Kidney (tissue), 14 donors: ENCODE results near the gene DCXR. TPM values are rescaled to one million over a fixed set of nuclear protein-coding genes. Genes with fewer than 3 reads are reported as not detected.

Experiments used
- DNase-seq, 5 donors: peaks; one replicate each; pipeline ENCODE4 v3.0.0-alpha.2; 2013 to 2020
- FAIRE-seq: peaks from 2 replicates; lab custom pipeline; 2012; peaks lifted over from hg19 to GRCh38; lab: Jason Lieb, UNC
- H3K27ac ChIP-seq, 2 donors: one replicate each; pipeline ENCODE4 v1.7.0; 2013; ENCODE audit warnings: low read depth in 2 of 2, low read length in 2 of 2, inconsistent platforms in 1 of 2
- H3K27me3 ChIP-seq: one replicate; pipeline ENCODE4 v1.7.1; 2013; ENCODE audit warnings: low read length, inconsistent platforms; ENCODE audit not compliant: control insufficient read depth, insufficient read depth
- H3K36me3 ChIP-seq, 3 donors: one replicate each; pipeline versions ENCODE4 v1.7.0 to v1.7.1; 2013; ENCODE audit warnings: low read length in 3 of 3, control low read depth in 1 of 3, inconsistent platforms in 1 of 3; ENCODE audit not compliant: insufficient read depth in 3 of 3, control insufficient read depth in 2 of 3
- H3K4me1 ChIP-seq, 3 donors: one replicate each; pipeline versions ENCODE4 v1.7.0 to v1.7.1; 2013; ENCODE audit warnings: low read length in 3 of 3, inconsistent platforms in 1 of 3, low read depth in 1 of 3; ENCODE audit not compliant: control insufficient read depth in 2 of 3, insufficient read depth in 2 of 3
- H3K4me3 ChIP-seq, 3 donors: one replicate each; pipeline versions ENCODE4 v1.7.0 to v1.8.1; 2013; ENCODE audit warnings: low read length in 3 of 3, control low read depth in 1 of 3, inconsistent platforms in 1 of 3
- H3K9ac ChIP-seq, 3 donors: one replicate each; pipeline versions ENCODE4 v1.7.0 to v1.7.1; 2013; ENCODE audit warnings: low read length in 3 of 3, control low read depth in 1 of 3, inconsistent platforms in 1 of 3
- H3K9me3 ChIP-seq, 3 donors: one replicate each; pipeline versions ENCODE4 v1.7.0 to v1.7.1; 2013; ENCODE audit warnings: low read length in 3 of 3, control low read depth in 1 of 3, inconsistent platforms in 1 of 3; ENCODE audit not compliant: control insufficient read depth in 2 of 3, insufficient read depth in 1 of 3
- intact Hi-C: fragments of 100-400 bp; cut with DNase I; formaldehyde crosslinking; loops from one replicate; pipeline ENCODE4 v1.11.1; 2022
- polyA plus RNA-seq: library from polyadenylated mRNA; stranded (reverse); fragments of 350-450 nt; fragmentation: Illumina TruSeq; extraction: RNeasy Lipid Tissue Mini Kit (QIAGEN cat#74804); gene quantifications from one replicate; pipeline ENCODE4 v1.2.3, GENCODE V29; 2014; ENCODE audit warnings: low read depth, low replicate concordance; ENCODE audit not compliant: insufficient read depth
- total RNA-seq: library from RNA; stranded (reverse); fragmentation: NEBNext Ultra II Directional; extraction: Animal tissue kit (Norgen Biotek cat#: 25700); gene quantifications from one replicate; pipeline ENCODE4 v1.2.1, GENCODE V29; 2021
- TF ChIP-seq, protein P1 (sequence below): IDR thresholded peaks from 3 replicates; pipeline ENCODE4 v1.5.1; 2012; ENCODE audit warnings: mild to moderate bottlenecking, moderate library complexity, borderline replicate concordance; ENCODE audit not compliant: insufficient read depth; ENCODE audit errors: extremely low read depth
- donor health status: control.
- donor health status: control.
- donor health status: control.
- donor health status: control.
- donor health status: control.
- donor health status: DM: yes; HTN: yes; CAD: no.
- donor health status: Normal renal cell carcinoma (clear cell type).

The DCXR gene
- total and polyA plus RNA-seq, 2 donors from 2014 or later, result 102 to 551 TPM

- Histone ChIP-seq H3K27me3 (no peaks in the 10 kb centered on the region), H3K9ac (no peak overlapping the region), H3K27ac (no peak overlapping the region), H3K4me3 (no peak overlapping the region), H3K9me3 (no peaks in the 10 kb centered on the region), H3K4me1 (no peaks in the 10 kb centered on the region), H3K36me3 (peaks cover 0 to 8% (median 2%) of the 10 kb centered on the region in 3 donors)
- TF ChIP-seq, protein P1, sequence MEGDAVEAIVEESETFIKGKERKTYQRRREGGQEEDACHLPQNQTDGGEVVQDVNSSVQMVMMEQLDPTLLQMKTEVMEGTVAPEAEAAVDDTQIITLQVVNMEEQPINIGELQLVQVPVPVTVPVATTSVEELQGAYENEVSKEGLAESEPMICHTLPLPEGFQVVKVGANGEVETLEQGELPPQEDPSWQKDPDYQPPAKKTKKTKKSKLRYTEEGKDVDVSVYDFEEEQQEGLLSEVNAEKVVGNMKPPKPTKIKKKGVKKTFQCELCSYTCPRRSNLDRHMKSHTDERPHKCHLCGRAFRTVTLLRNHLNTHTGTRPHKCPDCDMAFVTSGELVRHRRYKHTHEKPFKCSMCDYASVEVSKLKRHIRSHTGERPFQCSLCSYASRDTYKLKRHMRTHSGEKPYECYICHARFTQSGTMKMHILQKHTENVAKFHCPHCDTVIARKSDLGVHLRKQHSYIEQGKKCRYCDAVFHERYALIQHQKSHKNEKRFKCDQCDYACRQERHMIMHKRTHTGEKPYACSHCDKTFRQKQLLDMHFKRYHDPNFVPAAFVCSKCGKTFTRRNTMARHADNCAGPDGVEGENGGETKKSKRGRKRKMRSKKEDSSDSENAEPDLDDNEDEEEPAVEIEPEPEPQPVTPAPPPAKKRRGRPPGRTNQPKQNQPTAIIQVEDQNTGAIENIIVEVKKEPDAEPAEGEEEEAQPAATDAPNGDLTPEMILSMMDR, result no peak
- intact Hi-C loops, result no loop called here
- no peak for DNase-seq
- no peak for FAIRE-seq
Measured at GRCh38 chr17:82078433-82078832, 40.9 kb upstream of the DCXR start.

- no peak for DNase-seq
- intact Hi-C loops, result no loop called here
- no peak overlapping the region for H3K4me3 ChIP-seq
- no peak overlapping the region for H3K9ac ChIP-seq
- H3K4me1 ChIP-seq, result no peaks in the 10 kb centered on the region
- no peaks in the 10 kb centered on the region for H3K9me3 ChIP-seq
- H3K36me3 ChIP-seq, result peaks cover 0 to 2% (median 2%) of the 10 kb centered on the region in 3 donors
- no peak overlapping the region for H3K27ac ChIP-seq
- TF ChIP-seq, protein P1, result no peak
- H3K27me3 ChIP-seq, result no peaks in the 10 kb centered on the region
- FAIRE-seq, result no peak
Measured at GRCh38 chr17:82077617-82078358, 40.3 kb upstream of the DCXR start.

- Histone ChIP-seq H3K36me3 (peaks cover 0 to 2% (median 0%) of the 10 kb centered on the region in 3 donors), H3K9me3 (no peaks in the 10 kb centered on the region), H3K27ac (no peak overlapping the region), H3K4me1 (no peaks in the 10 kb centered on the region), H3K9ac (no peak overlapping the region), H3K4me3 (no peak overlapping the region), H3K27me3 (no peaks in the 10 kb centered on the region)
- TF ChIP-seq, protein P1, result no peak
- intact Hi-C loops, result no loop called here
- FAIRE-seq (no peak), DNase-seq (peak in 2 of 5 donors; percentile 49 to 61)
Measured at GRCh38 chr17:82076785-82077591, 39.5 kb upstream of the DCXR start.
